K562 (cell line): ENCODE measurements around the gene ACSBG1. TPM values are rescaled to one million over a fixed set of nuclear protein-coding genes. Genes with fewer than 3 reads are reported as not detected.

Experiments
- ATAC-seq: fragments of 200-7000 bp; cut with Tn5 transposase; 3 replicates; pipeline ENCODE4 v1.9.1; 2020; ENCODE audit warnings: moderate library complexity
- BruUV-seq: library from RNA; stranded (reverse); fragments of 400-500 nt; replicated peaks from 2 replicates; lab custom pipeline; 2021; lab: Mats Ljungman, UMichigan
- CTCF ChIA-PET: fragments of 300-600 bp; formaldehyde crosslinking; extraction: SDS; loops from one replicate; lab custom pipeline; 2021; ENCODE audit warnings: low intra/inter-chr PET ratio; lab: Yijun Ruan, JAX
- POLR2A ChIA-PET: fragments of 300-600, 350-650 bp; sonication (Branson Sonifier 250); formaldehyde crosslinking; extraction: SDS; loops from one replicate; lab custom pipeline; 2021; ENCODE audit warnings: antibody characterized with exemption, inconsistent platforms; lab: Yijun Ruan, JAX
- DNase-seq, 4 experiments: peaks; one replicate each; pipeline versions ENCODE4 v3.0.0 to v3.0.0-alpha.2; 2011 to 2018; ENCODE audit warnings: low spot score in 3 of 4, mixed read lengths in 3 of 4; ENCODE audit errors: extremely low read depth in 1 of 4
- FAIRE-seq: peaks from 2 replicates; lab custom pipeline; 2011; peaks lifted over from hg19 to GRCh38; lab: Jason Lieb, UNC
- H2AFZ ChIP-seq: 2 replicates; pipeline ENCODE4 v1.6.0; 2011; ENCODE audit warnings: low read depth, low read length, control low read depth, inconsistent platforms
- H3K27ac ChIP-seq: fragments of 200-600 bp; 3 replicates; pipeline ENCODE4 v1.8.0; 2011; ENCODE audit warnings: low read depth, mild to moderate bottlenecking, control low read depth, inconsistent platforms, low read length, moderate library complexity, mixed read lengths; ENCODE audit errors: extremely low read depth
- H3K27me3 ChIP-seq, 2 experiments: fragments of 300-600 bp in 1 of 2; 2 replicates in 1 of 2; 3 replicates in 1 of 2; pipeline versions ENCODE4 v1.6.0 to v1.8.0; 2011; ENCODE audit warnings: inconsistent platforms in 2 of 2, low read length in 2 of 2, mild to moderate bottlenecking in 1 of 2, mixed read lengths in 1 of 2, moderate library complexity in 1 of 2; ENCODE audit not compliant: control insufficient read depth in 2 of 2, insufficient read depth in 2 of 2
- H3K36me3 ChIP-seq: fragments of 300-600 bp; 3 replicates; pipeline ENCODE4 v1.8.0; 2011; ENCODE audit warnings: mild to moderate bottlenecking, low read length, inconsistent platforms; ENCODE audit not compliant: control insufficient read depth, insufficient read depth
- H3K4me1 ChIP-seq, 2 experiments: fragments of 200-600 bp in 1 of 2; replicated peaks in 1 of 2; 2 replicates in 1 of 2; 3 replicates in 1 of 2; pipeline versions ENCODE4 v1.5.1 to v1.8.0; 2011; ENCODE audit warnings: inconsistent platforms in 2 of 2, low read length in 2 of 2, mild to moderate bottlenecking in 1 of 2, mixed read lengths in 1 of 2, moderate library complexity in 1 of 2; ENCODE audit not compliant: control insufficient read depth in 2 of 2, insufficient read depth in 2 of 2
- H3K4me2 ChIP-seq: 2 replicates; pipeline ENCODE4 v1.6.1; 2011; ENCODE audit warnings: low read length, control low read depth, inconsistent platforms, mixed read lengths; ENCODE audit not compliant: insufficient read depth
- H3K4me3 ChIP-seq: fragments of 200-600 bp; sonication (generic), shearing (Covaris generic); 2 replicates; pipeline ENCODE4 v1.5.1; 2016; ENCODE audit warnings: control low read depth, inconsistent platforms
- H3K79me2 ChIP-seq: fragments of 200-600 bp; 3 replicates; pipeline ENCODE4 v1.8.0; 2011; ENCODE audit warnings: low read length, inconsistent platforms; ENCODE audit not compliant: control insufficient read depth, insufficient read depth
- H3K9ac ChIP-seq, 2 experiments: 2 replicates each; pipeline versions ENCODE4 v1.6.0 to v1.6.1; 2011; ENCODE audit warnings: low read depth in 2 of 2, low read length in 2 of 2, control low read depth in 1 of 2, inconsistent platforms in 1 of 2, mild to moderate bottlenecking in 1 of 2, mixed read lengths in 1 of 2; ENCODE audit not compliant: insufficient read depth in 1 of 2
- H3K9me1 ChIP-seq: one replicate; pipeline ENCODE4 v1.6.0; 2011; ENCODE audit warnings: inconsistent platforms, mild to moderate bottlenecking, low read length, moderate library complexity; ENCODE audit not compliant: control insufficient read depth, insufficient read depth
- H3K9me3 ChIP-seq: replicated peaks from 2 replicates; pipeline ENCODE4 v1.5.1; 2011; ENCODE audit warnings: low read depth, low read length, inconsistent platforms; ENCODE audit not compliant: control insufficient read depth, insufficient read depth
- H4K20me1 ChIP-seq: replicated peaks from 2 replicates; pipeline ENCODE4 v1.6.1; 2011; ENCODE audit warnings: low read length, inconsistent platforms, mixed read lengths; ENCODE audit not compliant: control insufficient read depth, insufficient read depth
- CC2D1A ChIP-seq: fragments of 450-650 bp; IDR thresholded peaks from 2 replicates; pipeline ENCODE4 v1.6.1; 2017; ENCODE audit warnings: mild to moderate bottlenecking
- CEBPB ChIP-seq: fragments of 450-650 bp; IDR thresholded peaks from 2 replicates; pipeline ENCODE4 v1.6.1; 2016; ENCODE audit warnings: missing genetic modification characterization, missing compliant biosample characterization
- FOXP4 ChIP-seq: sonication (generic); formaldehyde crosslinking; IDR thresholded peaks from 2 replicates; pipeline ENCODE4 v1.8.0; 2022; ENCODE audit warnings: mild to moderate bottlenecking, missing genetic modification reagents, borderline replicate concordance
- JUND ChIP-seq, 2 experiments: IDR thresholded peaks; 2 replicates in 1 of 2; 3 replicates in 1 of 2; pipeline ENCODE4 v1.6.1; 2011; ENCODE audit warnings: borderline replicate concordance in 2 of 2, low read depth in 2 of 2, low read length in 2 of 2, improper control_type of control experiment in 1 of 2, missing biosample characterization in 1 of 2, missing genetic modification characterization in 1 of 2, missing genetic modification reagents in 1 of 2
- NBN ChIP-seq: fragments of 450-650 bp; IDR thresholded peaks from 2 replicates; pipeline ENCODE4 v1.6.1; 2016; ENCODE audit warnings: low read depth, mild to moderate bottlenecking
- PHB ChIP-seq: fragments of 250-450 bp; sonication (Bioruptor Pico); IDR thresholded peaks from 2 replicates; pipeline ENCODE4 v1.5.0; 2021
- PHB2 ChIP-seq: fragments of 450-650 bp; IDR thresholded peaks from 2 replicates; pipeline ENCODE4 v1.6.1; 2017; ENCODE audit warnings: low read depth
- RBM15 ChIP-seq: fragments of 200-400 bp; formaldehyde crosslinking; IDR thresholded peaks from 2 replicates; pipeline ENCODE4 v1.6.1; 2018; ENCODE audit warnings: mild to moderate bottlenecking, low read length, moderate library complexity; ENCODE audit not compliant: insufficient read depth
- TCF7 ChIP-seq: sonication (generic); IDR thresholded peaks from 2 replicates; pipeline ENCODE4 v1.6.1; 2016; ENCODE audit warnings: antibody characterized with exemption, borderline replicate concordance
- YBX1 ChIP-seq: fragments of 450-650 bp; IDR thresholded peaks from 2 replicates; pipeline ENCODE4 v1.7.1; 2016; ENCODE audit warnings: mild to moderate bottlenecking
- ZFX ChIP-seq: sonication (generic); formaldehyde crosslinking; IDR thresholded peaks from 2 replicates; pipeline ENCODE4 v1.8.0; 2022; ENCODE audit warnings: mild to moderate bottlenecking, missing genetic modification reagents, moderate library complexity
- ZNF133 ChIP-seq: fragments of 250-450 bp; sonication (Bioruptor Pico); IDR thresholded peaks from 2 replicates; pipeline ENCODE4 v1.4.0; 2020; ENCODE audit warnings: mild to moderate bottlenecking
- ZNF143 ChIP-seq: sonication (generic); formaldehyde crosslinking; IDR thresholded peaks from 2 replicates; pipeline ENCODE4 v1.9.0; 2022; ENCODE audit warnings: mild to moderate bottlenecking, missing genetic modification reagents
- WGBS: fragments of 100-300 bp; shearing (Covaris generic); methylation state at CpG from one replicate; pipeline ENCODE4 v1.1.6; 2016; ENCODE audit warnings: low coverage, mixed read lengths; ENCODE audit not compliant: insufficient coverage; ENCODE audit errors: missing lambda C conversion rate; 5-methylcytosine and 5-hydroxymethylcytosine counted together
- in situ Hi-C: fragments of 300-500 bp; cut with MboI; formaldehyde crosslinking; loops from 4 replicates; pipeline ENCODE4 v1.15.0; 2018; ENCODE audit warnings: inconsistent platforms, mixed read lengths
- intact Hi-C: fragments of 100-400 bp; cut with micrococcal nuclease; formaldehyde crosslinking; loops from 2 replicates; pipeline ENCODE4 v1.14.2; 2022
- polyA plus RNA-seq, 8 experiments: library from polyadenylated mRNA; depleted of rRNA in 4 of 8; stranded (reverse) in 5 of 8; unstranded in 3 of 8; fragments of >200 nt; fragmentation: Nextera tagmentation in 2 of 8; fragmentation: Illumina TruSeq in 1 of 8; extraction: Ambion mirVana in 2 of 8; extraction: Trizol in 1 of 8; gene quantifications; 2 replicates each; pipeline versions ENCODE4 v1.2.1 to v1.2.3, GENCODE V29; 2011 to 2014; ENCODE audit warnings: inconsistent platforms in 1 of 8, missing spikeins in 1 of 8
- total RNA-seq, 7 experiments: library from RNA; depleted of rRNA in 6 of 7; stranded (reverse); fragments of >200 nt in 6 of 7; fragmentation: Illumina TruSeq in 2 of 7; extraction: Trizol in 2 of 7; gene quantifications; 2 replicates each; pipeline versions ENCODE4 v1.2.1 to v1.2.3, GENCODE V29; 2011 to 2021; ENCODE audit warnings: low replicate concordance in 1 of 7
- TF ChIP-seq, protein P1 (sequence below): fragments of 250-450 bp; sonication (Bioruptor Pico); IDR thresholded peaks from 2 replicates; pipeline ENCODE4 v1.8.0; 2022; ENCODE audit warnings: inconsistent platforms

The ACSBG1 gene
- total and polyA plus RNA-seq, 9 of the 15 experiments (the other 6 are each of a cell fraction or from before 2014, with no cell fraction given), result 0.36 to 6.4 (median 2.5) TPM

GRCh38 chr15:78261062-78261461, 26.7 kb upstream of the ACSBG1 start (continued):
- TF ChIP-seq, protein P1, sequence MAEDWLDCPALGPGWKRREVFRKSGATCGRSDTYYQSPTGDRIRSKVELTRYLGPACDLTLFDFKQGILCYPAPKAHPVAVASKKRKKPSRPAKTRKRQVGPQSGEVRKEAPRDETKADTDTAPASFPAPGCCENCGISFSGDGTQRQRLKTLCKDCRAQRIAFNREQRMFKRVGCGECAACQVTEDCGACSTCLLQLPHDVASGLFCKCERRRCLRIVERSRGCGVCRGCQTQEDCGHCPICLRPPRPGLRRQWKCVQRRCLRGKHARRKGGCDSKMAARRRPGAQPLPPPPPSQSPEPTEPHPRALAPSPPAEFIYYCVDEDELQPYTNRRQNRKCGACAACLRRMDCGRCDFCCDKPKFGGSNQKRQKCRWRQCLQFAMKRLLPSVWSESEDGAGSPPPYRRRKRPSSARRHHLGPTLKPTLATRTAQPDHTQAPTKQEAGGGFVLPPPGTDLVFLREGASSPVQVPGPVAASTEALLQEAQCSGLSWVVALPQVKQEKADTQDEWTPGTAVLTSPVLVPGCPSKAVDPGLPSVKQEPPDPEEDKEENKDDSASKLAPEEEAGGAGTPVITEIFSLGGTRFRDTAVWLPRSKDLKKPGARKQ, result no peak
- TF ChIP-seq PHB2, result no peak

DNA sequence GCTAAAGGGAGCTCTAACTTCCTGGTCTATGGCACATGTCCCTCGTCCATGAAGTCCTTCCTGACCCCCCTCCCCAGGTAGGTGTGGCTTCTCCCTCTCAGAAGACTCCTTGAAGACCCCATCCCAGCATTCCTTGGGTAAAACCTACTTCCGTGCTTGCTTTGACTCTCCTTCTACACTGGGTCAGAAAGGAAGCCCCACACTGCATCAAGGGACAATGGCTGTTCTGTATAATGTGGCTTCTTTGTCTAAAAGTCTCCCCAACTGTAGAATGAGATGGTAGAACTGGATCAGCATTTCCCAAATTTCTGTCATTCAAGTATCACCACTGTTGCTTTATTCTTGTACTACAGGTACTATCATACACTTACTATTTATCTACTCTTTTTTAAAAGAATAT, 26.1 kb upstream of the ACSBG1 start:
- Histone ChIP-seq H3K4me2 (no peak overlapping the region), H3K4me1 (peaks cover 15 to 16% of the 10 kb centered on the region in 2 experiments; a peak in 4 of 5 replicates), H3K4me3 (no peak overlapping the region), H3K27me3 (no peaks in the 10 kb centered on the region), H4K20me1 (no peaks in the 10 kb centered on the region), H3K27ac (no peak overlapping the region), H2AFZ (peak overlapping the region; percentile 84), H3K9me1 (no peaks in the 10 kb centered on the region), H3K9me3 (no peaks in the 10 kb centered on the region), H3K79me2 (no peaks in the 10 kb centered on the region), H3K9ac (no peak overlapping the region), H3K36me3 (no peaks in the 10 kb centered on the region)
- POLR2A ChIA-PET, result interaction anchor here (0.5 to 0.8 kb wide), 2 partner anchors 16 to 52 kb away, joined by 3 read pairs; no protein-coding TSS in a partner anchor
- CTCF ChIA-PET, result no interaction called here
- no peak for DNase-seq
- no peak for ATAC-seq
- BruUV-seq, result no TSS peak
- intact Hi-C loops, result no loop called here
- peak; percentile 26 for FAIRE-seq
- in situ Hi-C loops, result no loop called here
- WGBS, result 36% methylated on average over 2 of the region's 2 CpGs
- no peak for TF ChIP-seq YBX1
- TF ChIP-seq CEBPB (tag), result no peak
- TF ChIP-seq ZFX (CRISPR knock-in tag), result no peak
- TF ChIP-seq CC2D1A, result no peak
- no peak for TF ChIP-seq ZNF143 (CRISPR knock-in tag)
- TF ChIP-seq JUND (IDR thresholded peaks at IDR 0.05; ENCODE audit: borderline replicate concordance, low read depth, low read length), result no peak
- TF ChIP-seq JUND (tag; IDR thresholded peaks at IDR 0.05; ENCODE audit: borderline replicate concordance, low read depth, low read length), result no peak
- TF ChIP-seq RBM15, result no peak
- no peak for TF ChIP-seq TCF7
- no peak for TF ChIP-seq ZNF133
- TF ChIP-seq PHB (CRISPR knock-in tag), result no peak
- no peak for TF ChIP-seq NBN
- TF ChIP-seq FOXP4 (CRISPR knock-in tag), result no peak
